DOHH2 (cell line): Measurements from ENCODE around the gene ITGB1BP1.

Experiments used
- CTCF ChIP-seq: fragments of 200-600 bp; sonication (generic); IDR thresholded peaks from one replicate; pipeline ENCODE4 v1.5.1; 2014; ENCODE audit warnings: antibody characterized with exemption, mild to moderate bottlenecking, low read depth, low read length; ENCODE audit not compliant: poor library complexity, severe bottlenecking
- EZH2phosphoT487 ChIP-seq: fragments of 200-600 bp; sonication (generic); IDR thresholded peaks from 2 replicates; pipeline ENCODE4 v1.6.1; 2017; ENCODE audit warnings: borderline replicate concordance, mild to moderate bottlenecking, antibody characterized with exemption, low read length, moderate library complexity, mixed read lengths

GRCh38 chr2:9471206-9471605 lies 47.9 kb upstream of the ITGB1BP1 start:
- no peak for TF ChIP-seq CTCF
- TF ChIP-seq EZH2phosphoT487, result no peak
